OCI-M2 (cell line): ENCODE results near the gene YY1.
"Not testable (repeated sequence)": the region's sequence is repeated elsewhere in the genome, so short reads cannot be mapped to it uniquely, and the experiment has no call there.

Experiments
- DNase-seq: peaks from one replicate; lab custom pipeline; 2025; ENCODE audit not compliant: unreplicated experiment; lab: John Stamatoyannopoulos, UW

The YY1 gene

DNA sequence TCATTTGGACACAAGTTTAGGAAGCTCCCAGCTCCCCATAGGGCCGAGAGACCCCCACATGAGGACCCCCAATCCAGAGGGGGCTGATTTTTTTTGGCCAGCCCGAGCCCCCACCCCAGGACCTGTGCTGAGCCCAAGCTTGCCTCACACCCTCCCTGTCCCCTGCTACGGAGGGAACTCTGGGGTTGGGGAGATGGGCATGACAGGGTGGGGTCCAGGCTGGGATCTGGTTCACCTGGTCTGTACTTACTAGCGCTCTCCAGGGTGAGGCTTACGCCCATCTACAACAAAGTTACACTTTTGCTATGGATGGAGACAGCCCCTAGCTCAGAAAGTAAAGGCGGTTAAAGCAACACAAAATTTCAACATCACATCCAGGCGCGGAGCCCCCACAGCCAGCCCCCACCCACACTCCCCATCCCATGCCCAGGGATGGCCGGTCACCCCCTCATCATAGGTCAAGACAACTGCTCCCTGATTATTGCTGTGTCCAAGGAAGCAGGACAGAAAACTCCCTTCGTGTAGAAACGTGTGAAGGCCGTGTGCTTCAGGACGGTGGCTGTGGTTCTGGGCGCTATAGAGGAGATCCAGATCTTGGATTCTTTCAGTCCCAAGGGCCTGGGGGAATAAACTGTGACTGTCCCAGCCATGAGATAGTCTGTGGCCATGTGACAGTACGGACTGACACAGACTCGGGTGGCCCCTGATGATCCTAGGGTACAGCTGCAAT is 56.6 kb downstream of the YY1 start:
- no peak for DNase-seq

DNA sequence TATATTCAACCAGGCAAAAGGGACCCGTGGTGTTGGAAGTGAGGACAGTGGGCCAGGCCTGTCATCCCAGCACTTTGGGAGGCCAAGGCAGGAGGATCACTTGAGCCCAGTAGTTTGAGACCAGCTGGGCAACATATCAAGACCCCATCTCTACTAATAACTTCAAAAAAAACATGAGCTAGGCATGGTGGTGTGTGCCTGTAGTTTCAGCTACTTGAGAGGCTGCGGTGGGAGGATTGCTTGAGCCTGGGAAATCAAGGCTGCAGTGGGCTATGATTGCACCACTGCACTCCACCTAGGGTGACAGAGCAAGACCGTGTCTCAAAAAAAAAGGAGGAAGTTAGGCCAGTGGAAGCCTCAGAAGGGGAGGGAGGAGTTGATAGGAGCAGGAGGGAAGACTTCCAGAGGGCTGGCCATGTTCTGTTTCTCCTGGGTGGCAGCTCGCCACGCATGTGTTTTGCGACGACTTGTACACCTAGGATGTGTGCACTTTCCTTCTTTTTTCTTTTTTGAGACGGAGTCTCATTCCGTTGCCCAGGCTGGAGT is 57.2 kb downstream of the YY1 start:
- no peak for DNase-seq

DNA sequence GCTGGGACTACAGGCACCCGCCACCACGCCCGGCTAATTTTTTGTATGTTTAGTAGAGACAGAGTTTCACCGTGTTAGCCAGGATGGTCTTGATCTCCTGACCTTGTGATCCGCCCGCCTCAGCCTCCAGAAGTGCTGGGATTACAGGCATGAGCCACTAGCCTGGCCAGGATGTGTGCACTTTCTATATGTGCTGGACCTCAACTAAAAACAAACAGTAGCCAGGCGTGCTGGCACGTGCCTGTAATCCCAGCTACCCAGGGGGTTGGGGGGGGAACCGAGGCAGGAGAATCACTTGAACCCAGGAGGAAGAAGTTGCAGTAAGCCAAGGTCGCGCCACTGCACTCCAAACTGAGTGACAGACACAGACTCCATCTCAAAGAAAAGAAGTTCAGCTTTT is 57.8 kb downstream of the YY1 start:
- DNase-seq = not testable (repeated sequence)

DNA sequence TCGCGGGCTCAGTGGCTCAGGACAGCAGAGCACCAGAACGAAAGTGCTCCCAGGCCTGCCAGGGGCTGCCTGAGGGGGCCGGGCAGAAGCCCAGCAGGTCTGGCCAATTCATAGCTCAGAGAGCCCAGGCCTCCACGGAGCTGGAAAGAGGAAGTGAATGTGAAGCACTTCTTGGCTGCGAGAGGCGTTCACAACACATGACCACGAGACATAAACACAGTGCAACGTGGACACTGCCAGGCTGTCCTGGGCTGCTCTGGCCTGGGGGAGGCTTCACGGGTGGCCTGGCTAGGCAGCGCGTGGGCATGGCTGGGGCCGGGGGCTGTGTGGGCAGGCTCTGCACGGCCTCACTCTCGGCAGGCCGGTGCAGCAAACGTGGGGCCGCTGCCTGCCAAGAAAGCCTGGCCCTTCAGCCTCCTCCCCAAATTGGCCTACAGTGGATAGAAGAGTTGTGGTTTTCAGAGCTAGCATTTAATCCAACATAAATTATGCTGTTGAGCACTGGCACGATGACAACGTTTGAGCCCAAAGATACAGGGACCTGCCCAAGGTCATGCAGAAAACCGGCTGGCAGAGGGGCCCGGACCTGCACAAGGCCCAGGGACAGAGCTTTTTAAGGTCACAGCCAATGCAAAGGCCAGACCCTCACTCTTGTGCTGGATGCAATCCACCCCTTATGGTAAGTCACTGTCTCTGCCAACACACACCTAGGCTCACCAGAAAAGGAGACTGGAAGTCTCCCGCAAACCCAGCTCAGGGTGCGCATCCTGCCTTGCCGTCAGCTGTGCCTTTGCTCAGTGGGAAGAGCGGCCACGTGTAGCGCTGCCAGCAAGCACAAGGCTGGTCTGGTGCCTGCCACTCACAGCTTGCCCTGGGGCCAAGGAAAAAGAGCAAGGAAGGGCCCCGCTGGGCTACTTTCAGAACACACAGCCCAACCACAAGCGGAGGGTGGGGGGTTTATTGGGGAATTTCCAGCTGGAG is 58.7 kb downstream of the YY1 start:
- no peak for DNase-seq

DNA sequence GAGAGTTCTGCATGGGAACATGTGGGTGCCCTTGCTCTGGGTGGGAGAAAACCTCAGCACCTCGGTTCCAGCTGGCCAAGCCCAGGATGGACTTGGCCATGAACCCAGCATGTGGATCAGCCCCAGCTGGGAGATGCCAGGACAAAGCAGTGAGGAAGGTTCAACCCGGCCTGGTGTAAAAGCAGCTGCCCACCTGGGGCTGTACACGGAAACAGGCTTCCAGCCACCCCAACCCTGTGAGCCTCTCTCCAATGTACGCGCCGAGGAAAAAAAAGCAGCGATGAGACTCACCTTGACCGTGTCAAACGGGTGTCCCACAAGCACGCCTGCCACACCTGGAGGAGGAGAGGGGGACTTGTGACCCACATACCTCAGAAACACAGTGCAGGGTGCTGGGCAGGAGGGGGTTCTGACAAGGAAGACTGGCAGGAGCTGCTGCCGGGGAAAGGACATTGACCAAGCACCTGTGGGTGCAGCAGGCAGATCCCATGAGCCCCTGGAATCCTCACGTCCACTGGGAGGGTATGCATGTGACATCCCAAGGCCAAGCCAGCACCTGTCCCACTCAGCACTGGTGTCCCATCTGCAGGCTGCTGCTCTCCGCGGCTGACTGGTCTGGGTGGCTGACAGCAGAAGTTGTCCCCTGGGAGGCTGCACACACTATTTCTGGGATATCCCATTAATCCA is 59.8 kb downstream of the YY1 start:
- no peak for DNase-seq

DNA sequence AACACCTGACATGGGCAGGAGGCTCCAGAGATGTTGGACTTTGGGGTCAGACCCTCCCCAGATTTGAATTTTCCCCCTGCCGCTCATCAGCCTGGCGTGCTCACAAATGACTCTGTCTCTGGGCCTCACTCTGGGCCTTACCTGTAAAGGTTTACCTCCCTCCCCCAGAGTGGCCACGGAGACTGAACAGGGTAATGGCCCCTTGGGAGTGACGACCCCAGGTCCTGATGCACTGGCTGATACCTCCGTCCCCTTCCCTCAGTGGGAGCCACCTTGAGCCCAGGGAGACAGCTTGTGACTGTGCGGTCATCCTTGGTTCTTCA is 60.3 kb downstream of the YY1 start:
- DNase-seq = no peak

DNA sequence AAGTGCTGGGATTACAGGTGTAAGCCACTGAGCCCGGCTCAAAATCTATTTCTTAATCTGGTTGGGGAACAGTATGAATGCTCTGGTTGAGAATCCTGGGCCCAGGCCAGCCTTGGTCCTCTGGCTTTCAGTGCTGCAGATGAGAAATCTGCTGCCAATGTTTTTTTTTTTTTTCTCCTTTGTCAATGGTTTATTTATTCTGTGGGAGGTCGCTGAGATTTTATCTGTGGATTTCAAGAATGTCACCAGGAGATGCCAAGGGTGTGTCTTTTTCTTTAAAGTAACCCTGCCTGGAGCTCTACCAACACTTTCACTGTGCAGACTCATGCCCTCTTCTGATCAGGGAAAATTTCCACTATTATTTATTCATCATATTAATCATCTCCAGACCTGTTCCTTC is 63.7 kb downstream of the YY1 start:
- DNase-seq = no peak

DNA sequence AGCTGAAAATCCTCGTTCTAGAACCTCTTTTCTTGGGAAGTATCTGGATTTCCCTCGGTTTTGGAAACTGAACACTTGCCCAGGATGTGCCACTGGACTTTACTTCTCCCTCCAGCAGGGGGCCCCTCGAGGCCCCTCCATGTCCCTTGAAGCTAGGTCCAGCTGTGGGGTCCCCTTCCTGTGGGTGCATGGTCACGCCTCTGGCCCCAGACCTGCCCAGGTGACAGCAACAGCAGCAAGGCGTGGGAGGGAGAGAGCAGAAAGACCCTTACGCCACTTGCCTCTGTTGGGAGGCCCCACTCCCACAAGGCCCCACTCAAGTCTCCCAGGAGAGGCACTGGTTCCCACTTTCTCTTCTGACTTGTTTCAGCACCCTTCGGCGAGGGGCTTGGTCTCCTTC is 64.2 kb downstream of the YY1 start:
- DNase-seq = no peak

DNA sequence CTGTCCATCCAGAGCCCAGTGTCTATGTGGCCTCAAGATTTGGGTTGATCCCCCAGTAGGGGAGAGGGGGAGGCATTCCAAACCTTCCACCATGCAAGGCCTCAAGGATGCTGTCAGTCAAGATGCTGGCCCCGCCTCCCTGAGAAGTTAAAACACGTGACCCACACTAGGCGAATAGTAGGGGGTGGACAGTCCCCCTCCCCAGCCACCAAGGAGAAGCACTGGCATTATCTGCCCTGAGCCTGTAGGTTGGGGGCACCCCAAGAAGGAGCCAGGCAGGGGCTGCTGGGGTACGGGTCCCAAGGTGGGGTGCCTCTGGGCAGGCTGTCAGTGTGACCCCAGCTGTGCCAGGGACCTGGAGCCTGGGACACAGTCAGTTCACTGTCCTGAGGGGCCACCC is 65.0 kb downstream of the YY1 start:
- no peak for DNase-seq

DNA sequence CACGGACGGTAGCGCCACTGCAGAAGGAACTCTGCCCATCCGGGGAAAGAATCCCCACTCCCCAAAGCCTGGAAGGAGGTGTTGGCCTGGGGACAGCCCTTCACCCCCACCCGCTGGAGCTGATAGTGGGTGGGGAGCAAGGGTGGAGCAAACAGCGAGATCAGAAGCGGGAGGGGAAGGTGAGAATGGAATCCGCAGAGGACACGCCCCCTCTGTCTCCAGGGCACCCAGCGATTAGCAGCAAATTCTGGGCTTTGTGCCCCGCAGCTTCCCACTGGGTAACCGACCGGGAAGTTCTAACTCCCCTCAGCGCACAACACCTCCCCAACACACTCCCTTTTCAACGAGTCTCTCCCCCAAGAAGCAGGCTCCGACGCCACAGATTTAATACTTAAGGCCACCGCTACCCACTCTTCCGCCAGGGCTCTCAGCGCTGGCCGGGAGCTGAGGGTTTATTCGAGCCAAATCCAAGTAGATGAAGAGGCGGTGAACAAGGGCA is 65.9 kb downstream of the YY1 start:
- no peak for DNase-seq

DNA sequence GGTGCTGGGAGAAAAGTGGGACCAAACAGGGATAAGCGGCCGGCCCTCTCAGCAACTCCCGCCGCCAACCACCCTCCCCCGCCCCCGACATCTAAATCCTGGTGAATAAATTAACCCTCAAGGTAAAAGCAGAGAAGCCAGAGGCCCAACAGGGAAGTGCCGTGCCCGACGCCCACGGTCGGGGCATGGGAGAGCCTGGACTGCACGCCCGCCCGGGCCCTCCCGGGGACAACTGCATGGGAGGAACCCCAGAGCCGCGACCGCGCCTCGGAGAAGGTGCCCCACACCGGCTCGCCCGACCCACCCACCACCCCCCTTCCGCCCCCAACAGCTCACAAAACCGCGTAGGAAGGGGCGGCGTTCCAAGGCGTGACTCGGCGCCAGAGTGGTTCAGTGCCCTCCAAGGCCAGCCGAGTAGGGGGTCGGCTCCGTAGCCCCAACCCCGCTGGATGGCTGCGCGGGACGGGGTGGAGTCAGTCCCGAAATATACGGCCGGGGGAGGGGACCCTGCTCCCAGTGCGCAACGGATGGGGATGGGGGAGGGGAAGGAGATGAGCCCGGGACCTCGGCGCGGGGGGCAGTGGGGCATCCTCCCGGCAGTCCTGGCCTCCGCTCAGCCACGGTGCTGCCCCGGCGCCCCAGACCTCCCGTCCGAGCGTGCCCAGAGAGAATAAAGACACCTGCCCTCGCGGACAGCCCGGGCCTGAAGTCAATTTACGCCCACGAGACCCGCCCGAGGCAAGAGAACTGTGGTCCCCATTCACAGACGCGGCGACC is 66.6 kb downstream of the YY1 start:
- no peak for DNase-seq

DNA sequence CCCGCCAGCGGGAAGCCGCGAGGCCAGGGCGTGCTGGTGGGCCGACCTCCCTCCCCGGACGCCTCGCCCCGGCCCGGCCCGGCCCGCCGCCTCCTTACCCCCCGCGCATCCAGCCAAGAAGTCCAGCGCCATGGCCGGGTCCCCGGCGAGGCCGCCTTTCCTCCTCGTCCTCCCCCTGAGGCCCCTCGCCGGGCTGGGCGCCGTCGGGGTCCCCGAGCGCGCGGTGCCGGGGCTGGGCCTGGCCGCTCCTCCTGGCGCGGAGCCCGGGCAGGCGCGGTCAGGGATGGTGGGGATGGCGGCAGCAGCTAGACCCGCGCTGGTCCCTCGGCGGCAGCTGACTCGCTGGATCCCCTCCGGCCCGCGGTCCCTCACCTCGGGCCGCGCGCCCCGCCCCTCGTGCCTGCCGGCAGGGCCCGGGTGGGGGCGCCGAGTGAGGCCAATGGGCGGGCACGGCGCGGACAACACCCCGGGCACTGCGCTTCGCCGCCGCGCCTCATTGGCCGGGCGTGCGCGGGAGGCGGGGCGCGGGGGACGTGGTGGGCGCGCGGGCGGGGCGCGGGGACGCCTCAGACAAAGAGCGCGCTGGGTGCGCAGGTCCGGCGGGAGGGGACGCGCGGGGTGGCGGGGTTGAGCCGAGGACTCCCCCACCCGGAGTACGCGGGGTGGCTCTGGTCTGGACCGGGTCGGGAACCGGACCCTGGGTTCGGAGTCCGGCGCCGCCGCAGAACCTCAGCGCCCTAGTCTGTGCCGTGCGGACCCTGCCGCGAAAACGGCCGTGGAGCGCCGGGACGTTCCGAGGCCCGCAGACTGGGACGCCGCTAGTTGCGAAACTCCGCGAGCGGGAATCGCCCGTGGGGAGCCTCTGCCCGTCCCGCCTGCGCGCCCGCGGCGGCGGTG is 67.4 kb downstream of the YY1 start, which contains the start of gene SLC25A29:
Gene SLC25A29 (minus strand): TSS at position 344 of the 897 bp plus-strand sequence. CDS start 212 bp downstream, at position 132.
- DNase-seq = no peak

DNA sequence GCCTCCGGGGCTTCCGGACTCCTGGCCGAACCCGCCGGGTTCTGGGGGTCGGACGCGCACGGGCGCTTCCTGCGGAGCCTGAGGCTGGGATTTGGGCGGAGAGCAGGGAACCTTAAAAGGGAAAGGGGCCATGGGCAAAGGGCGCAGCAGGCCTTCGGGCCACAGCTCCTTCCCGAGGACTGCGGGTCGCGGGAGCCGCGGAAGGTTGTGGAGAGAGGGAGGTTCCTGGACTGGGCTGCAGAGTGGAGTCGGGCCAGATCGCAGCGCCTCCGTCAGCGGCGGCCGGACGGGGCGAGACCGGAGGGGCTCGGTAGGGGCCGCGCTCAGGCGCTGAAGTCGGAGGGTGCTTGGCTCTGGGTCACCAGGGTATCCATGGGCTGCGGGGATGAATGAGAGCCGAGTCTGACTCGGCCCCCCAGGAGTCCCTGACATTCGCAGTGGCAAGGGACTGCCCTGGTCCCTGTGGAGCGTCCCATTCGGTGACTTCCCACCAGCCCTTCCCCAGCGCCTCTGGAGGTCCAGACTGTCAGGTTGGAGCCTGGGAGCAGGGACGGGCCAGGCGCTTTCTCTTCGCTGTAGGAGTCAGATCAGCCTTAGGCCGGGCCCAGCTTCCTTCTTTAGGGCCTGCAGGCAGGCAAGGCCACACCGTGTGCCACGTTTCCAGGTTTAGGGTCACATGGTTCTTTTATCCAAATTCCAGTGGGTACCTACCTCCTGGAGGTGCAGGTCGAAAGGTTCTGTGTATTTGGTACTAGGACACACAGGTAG is 68.2 kb downstream of the YY1 start:
- no peak for DNase-seq

DNA sequence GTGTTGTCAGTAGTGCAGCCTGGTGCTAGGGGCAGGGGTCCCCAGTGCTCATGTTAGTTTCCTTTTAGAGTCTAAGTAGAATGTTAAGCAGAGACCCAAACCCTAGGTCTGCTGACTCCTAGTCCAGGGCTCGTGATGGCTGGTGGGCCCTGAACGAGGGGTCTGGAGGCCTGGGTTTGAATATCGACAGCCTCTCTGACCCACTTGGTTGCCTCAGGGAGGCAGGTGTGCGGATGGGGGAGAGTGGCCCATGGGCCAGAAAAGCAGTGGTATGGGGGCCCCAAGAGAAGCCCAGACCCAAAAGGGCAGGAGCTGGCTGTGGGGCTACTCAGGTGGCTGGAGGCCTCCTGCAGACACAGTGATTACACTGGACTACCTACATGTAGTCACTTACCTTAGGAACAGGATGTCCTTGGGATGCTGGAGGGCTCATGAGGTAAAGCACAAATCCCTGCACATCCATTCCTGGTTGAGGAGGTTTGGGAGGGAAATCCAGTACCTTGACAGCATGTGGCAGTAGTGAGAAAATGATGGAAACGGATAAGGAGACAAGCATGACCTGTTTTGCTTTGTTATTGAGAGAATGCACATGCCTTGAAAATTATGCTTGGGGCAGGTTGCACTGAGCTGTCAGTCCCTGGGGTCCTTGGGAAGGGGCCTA is 69.0 kb downstream of the YY1 start:
- DNase-seq = no peak

DNA sequence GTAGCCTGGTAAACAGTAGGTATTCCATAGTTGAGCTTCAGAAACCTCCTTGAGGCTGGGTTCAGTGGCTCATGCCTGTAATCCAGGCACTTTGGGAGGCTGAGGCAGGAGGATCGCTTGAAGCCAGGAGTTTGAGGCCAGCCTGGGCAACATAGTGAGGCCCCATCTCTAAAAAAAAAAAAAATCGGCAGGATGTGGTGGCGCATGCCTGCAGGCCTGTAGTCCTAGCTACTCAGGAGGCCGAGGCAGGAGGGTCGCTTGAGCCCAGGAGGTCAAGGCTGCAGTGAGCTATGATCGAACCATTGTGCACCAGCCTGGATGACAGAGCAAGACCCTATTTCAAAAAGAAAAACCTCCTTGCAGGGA is 69.5 kb downstream of the YY1 start:
- DNase-seq = not testable (repeated sequence)

DNA sequence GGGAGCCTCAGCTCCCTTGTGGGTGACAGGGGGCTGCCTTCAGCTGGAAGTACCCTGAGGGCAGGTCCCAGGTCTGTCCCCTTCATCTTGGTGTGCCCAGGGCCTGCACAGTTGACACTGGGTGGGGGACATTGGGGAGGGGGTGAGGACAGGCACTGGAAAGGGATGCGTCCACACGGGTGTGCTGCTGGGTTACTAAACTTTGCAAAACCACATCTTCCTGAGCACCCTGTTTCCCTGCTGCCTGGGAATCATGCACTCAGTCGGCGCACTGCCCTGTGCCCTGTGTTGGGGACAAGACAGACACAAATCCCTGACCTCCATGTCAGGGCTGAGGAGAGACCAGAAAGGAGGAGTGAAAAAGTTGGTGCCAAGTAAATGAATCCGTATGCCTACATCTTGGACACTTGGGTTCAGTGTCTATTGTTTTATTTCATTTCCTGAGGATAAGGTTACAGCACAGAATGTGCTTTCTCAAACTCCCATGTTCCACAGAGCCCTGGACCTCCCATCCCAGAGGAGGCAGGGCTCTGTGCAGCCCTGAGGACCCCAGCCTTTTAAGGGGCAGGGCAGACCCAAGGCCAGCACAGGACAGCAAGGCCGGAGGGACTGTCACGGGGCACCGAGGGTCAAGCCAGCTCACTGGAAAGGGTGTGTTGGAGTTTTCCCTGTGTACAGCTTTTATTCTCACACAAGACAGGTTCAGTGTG is 70.2 kb downstream of the YY1 start:
- DNase-seq = no peak

DNA sequence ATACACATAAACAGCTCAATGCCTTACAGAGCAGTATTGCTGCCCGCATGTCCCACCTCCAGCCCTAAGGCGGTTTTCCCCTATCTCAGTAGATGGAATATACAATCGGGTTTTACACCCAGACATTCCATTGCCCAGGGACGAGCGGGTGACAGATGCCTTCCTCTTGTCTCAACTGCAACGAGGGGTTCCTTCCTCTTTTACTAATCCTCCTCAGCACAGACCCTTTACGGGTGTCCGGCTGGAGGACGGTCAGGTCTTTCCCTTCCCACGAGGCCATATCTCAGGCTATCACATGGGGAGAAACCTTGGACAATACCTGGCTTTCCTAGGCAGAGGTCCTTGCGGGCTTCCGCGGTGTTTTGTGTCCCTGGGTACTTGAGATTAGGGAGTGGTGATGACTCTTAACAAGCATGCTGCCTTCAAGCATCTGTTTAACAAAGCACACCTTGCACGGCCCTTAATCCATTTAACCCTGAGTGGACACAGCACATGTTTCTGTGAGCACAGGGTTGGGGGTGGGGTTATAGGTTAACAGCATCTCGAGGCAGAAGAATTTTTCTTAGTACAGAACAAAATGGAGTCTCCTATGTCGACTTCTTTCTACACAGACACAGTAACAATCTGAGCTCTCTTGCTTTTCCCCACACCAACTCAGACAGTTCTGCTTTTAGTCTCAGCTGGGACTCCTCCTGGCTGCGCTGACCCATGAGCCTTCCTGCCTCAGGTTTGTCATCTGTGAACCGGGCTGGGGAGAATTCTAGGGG is 73.3 kb downstream of the YY1 start:
- DNase-seq = peak; percentile 60
